Raji (cell line): ENCODE results near the gene AGL.

Source experiments
- POLR2A ChIP-seq: IDR thresholded peaks from 2 replicates; pipeline ENCODE4 v1.6.1; 2011; ENCODE audit warnings: low read depth, low read length, control low read depth; ENCODE audit not compliant: insufficient read depth

Gene AGL

DNA sequence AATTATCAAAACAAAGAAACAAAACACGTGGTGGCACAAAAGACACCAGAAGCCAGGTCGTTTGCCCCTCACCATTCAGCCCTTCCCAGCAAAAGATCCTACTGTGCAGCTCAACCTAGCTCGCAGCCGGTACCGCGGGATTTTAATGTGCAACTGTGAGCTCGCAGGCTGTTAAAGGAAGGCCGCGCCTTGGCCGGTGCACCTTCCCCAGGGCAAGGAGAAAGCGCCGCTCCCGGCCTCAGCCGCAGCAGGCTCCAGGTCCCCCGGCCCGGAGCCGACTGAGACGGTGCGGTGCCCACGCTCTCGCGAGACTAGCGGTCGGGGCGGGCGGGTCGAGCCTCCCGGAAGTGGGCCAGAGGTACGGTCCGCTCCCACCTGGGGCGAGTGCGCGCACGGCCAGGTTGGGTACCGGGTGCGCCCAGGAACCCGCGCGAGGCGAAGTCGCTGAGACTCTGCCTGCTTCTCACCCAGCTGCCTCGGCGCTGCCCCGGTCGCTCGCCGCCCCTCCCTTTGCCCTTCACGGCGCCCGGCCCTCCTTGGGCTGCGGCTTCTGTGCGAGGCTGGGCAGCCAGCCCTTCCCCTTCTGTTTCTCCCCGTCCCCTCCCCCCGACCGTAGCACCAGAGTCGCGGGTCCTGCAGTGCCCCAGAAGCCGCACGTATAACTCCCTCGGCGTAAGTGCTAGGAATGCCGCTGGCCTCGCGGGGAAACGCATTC lies at the start of gene AGL:
TSS of gene AGL (plus strand) at position 618 of the 715 bp plus-strand sequence. CDS start 682 bp downstream, outside the sequence.
- peak; percentile 94 for TF ChIP-seq POLR2A

DNA sequence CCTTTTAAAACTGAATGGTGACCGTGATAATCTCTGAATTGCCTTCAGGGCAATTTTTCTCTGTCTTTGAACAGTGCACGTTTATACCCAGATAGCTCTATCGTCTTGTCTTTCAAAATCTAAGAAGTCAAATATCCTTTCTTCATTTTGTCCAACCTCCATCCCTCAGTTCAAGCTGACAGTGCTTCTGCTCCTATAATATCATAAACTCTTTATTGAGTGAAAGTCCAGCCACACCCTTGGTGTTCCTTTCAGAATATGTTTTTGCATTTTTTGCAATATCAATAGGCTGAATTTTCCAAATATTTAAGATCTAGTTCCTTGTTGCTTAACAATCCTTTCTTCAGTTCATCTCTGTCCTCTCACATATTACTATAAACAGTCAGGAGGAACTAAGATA lies 48.6 kb upstream of the AGL start:
- TF ChIP-seq POLR2A = no peak

GRCh38 chr1:99806882-99807281 lies 43.3 kb upstream of the AGL start:
- TF ChIP-seq POLR2A = no peak

DNA sequence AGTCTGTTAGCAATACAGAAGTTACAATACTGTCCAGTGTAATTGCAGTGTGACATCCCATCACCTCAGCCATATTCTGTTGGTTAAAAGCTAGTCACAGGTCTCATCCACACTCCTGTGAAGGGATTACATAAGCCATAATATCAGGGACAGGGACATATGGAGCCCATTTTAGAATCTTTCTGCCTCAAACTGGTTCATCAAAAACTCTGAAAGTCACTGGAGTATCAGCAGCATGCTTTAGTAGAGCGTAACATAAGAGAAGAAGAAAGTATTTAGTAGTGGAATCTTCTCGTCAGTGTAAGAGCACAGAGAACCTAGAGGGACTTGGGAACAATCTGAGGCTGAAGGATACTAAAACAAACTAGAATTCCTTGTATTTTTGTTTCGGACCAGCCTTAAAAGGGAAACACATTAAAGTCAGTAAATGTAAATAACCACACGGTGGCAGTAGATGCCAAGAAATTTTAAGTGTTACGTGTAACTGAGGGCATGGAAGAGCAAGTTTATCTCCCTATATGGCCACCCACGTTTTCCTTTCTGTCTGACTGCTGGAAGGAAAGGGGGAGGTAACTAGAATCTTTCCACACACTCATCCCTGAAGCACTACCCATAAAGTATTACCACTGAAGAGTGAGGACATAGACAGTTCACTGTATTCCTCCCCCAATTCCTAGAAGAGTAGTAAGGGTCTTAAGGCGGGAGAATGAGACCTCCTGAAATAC lies 41.6 kb upstream of the AGL start:
- no peak for TF ChIP-seq POLR2A

DNA sequence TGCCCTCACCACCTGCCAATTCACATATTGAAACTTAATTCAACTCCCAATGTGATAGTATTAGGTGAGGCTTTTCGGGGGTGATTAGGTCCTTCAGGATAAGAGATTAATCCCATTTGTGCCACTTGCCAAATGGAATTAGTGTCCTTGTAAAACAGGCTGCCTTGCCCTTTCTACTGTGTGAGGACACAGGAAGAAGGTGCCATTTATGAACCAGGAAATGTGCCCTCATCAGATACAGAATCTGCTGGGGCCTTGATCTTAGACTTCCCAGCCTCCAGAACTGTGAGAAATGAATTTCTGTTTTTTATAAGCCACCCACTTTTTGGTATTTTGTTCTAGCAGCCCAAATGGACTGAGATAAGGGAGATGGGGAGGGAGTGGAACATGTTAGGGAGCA lies 39.1 kb upstream of the AGL start:
- TF ChIP-seq POLR2A = no peak

GRCh38 chr1:99811747-99812146 lies 38.4 kb upstream of the AGL start:
- no peak for TF ChIP-seq POLR2A

DNA sequence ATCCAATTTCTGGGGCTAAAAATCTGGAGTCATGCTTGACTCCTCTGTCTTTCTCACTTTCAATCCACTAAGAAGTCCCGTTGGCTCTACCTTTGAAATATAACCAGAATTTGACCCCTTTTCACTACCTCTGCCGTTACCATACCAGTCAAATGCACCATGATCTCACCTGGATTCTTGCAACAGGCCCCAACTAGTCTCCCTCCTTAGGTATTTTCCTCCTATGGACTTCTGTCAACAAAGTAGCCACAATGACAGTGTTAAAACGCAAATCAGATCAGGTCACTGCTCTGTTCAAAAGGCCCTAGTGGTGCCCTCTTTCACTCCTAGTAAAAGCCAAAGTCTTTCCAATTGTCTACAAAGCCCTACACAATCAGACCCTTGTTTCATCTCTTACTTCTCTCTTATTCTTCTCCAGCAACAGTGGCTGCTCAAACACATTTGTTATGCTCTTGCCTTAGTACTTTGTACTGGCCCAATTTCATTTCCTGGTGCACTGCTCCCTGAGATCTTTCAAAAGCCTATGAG lies 35.7 kb upstream of the AGL start:
- TF ChIP-seq POLR2A = no peak

DNA sequence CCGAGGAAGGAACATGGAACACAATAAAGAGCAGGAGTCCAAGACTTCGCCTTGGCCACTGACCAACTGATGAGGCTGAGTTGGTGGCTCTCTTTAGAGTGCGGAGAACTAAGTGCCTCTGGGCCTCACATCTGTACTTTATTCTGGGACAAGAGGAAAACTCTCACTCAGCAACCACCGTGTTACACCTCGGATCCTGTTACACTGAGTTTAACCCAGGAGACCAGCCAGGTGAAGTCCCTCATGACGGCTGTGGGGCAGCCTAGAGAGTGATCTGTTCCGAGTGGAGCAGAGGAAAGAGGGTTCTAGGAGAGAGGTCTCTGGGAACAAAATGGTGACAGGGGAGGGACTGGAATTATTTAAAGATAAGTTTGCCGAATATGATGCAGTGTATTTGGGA lies 33.5 kb upstream of the AGL start:
- TF ChIP-seq POLR2A = no peak

DNA sequence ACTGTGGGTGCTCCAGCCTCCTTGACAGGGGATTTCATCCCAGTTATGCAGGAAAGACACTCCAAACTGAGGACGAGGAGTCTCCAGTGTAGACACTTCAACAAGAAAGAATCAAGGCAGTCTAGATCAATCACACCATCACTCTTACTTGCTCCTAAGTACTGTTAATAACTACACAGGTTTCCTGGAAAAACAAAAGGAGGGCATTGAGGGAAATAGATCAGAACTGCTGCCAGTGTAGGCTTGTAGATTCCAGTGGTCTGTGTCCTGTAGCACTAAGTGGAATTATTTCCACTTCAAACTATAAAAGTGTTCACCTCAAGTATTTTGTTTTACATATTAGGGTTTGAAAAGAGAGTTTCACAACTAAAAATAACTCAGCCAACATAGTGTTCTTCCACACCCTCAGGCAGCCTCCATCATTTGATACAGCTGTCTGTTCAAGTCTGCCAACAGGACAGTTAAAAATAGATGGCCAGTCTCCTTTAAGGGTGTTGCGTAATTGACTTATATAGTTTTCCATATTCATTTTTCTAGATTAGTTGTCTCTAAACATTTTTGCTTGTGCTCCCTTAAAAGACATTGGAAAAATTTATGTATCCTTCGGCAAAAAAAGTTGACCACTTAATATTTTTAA lies 32.0 kb upstream of the AGL start:
- TF ChIP-seq POLR2A = no peak

DNA sequence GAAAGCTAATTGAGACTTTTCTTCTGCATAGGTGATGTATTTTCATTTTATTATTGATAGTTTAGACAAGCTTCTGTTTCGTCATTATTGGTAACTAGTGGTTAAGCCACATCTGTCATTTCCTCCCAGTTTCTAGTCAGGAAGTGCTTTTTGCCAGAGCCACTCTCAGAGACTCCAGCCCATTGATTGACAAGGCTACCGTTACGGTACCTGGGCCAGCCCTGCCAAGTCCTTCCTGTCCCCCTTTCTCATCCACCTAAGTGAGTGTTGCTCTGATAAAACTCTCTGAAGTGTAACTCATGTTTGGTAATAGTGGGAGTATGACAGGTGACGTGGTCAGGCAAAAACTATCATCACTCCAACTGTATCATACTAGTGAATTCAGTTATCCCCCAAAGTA lies 29.6 kb upstream of the AGL start:
- TF ChIP-seq POLR2A = no peak

- TF ChIP-seq POLR2A = no peak
Measured at GRCh38 chr1:99825098-99825497, 25.1 kb upstream of the AGL start.

GRCh38 chr1:99825702-99826101 lies 24.5 kb upstream of the AGL start:
- TF ChIP-seq POLR2A = no peak

- TF ChIP-seq POLR2A = no peak
Measured at GRCh38 chr1:99827970-99828369, 22.2 kb upstream of the AGL start.

DNA sequence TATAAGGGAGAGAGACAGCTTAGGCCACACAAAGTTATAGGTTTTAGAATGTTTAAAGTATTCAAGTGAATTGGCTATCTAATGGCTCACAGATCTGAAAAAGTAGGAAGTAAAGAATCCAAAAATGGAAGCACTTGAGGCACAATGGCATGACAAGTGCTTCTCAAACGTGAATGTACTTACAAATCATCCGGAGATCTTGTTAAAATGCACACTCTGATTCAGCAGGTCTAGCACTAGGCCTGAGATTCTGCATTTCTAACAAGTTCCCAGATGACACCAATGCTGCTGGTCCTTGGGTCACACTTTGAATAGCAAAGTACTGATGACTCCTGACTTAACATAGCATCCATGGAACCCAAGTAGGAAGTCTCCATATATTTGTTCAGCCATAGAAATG lies 20.9 kb upstream of the AGL start:
- no peak for TF ChIP-seq POLR2A

GRCh38 chr1:99843760-99844159 lies 6.4 kb upstream of the AGL start:
- TF ChIP-seq POLR2A = no peak

DNA sequence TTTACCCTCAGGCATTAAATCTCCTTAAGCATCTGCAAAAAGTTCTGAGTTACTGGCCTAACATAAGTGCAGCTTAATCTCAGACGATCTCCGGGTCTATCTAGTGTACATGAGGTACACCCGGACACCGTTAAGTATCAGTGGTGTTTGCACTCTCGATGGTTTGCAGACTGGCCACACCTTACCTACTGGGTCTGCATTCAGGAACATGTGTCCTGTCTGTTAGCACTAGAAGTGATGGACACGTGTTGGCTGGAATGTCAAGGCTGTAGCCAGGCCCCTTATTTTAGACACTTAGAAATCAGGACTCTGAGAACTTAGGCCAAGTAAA lies 783 bp upstream of the AGL start:
- TF ChIP-seq POLR2A = no peak

- no peak for TF ChIP-seq POLR2A
Measured at GRCh38 chr1:99850459-99851291, 514 bp downstream of the AGL start.
